Left ventricle myocardium superior (tissue), 1 donor: ENCODE data around the gene GRIN3A. TPM values are rescaled to one million over a fixed set of nuclear protein-coding genes. Genes with fewer than 3 reads are reported as not detected.
"Not testable (repeated sequence)": the region's sequence is repeated elsewhere in the genome, so short reads cannot be mapped to it uniquely, and the experiment has no call there.

Experiments used
- ATAC-seq: fragments of 200-7000 bp; cut with Tn5 transposase; one replicate; pipeline ENCODE4 v1.9.1; 2020; ENCODE audit warnings: mild to moderate bottlenecking, moderate library complexity
- DNase-seq: peaks from one replicate; pipeline ENCODE4 v3.0.0-alpha.2; 2020
- intact Hi-C: fragments of 100-400 bp; cut with micrococcal nuclease; formaldehyde crosslinking; loops from one replicate; pipeline ENCODE4 v1.11.0; 2022
- long read RNA-seq: library from polyadenylated mRNA; unstranded; transcript quantifications from one replicate; pipeline ENCODE4 v2.0.0, GENCODE V29; 2021
- total RNA-seq: library from RNA; stranded (reverse); fragmentation: NEBNext Ultra II Directional; extraction: Animal tissue kit (Norgen Biotek cat#: 25700); gene quantifications from one replicate; pipeline ENCODE4 v1.2.1, GENCODE V29; 2021
- donor health status: DM: no; HTN: yes; CAD: no; lungs with severe emphysema.

The GRIN3A gene
- total RNA-seq, result 0.59 TPM
- long read RNA-seq, partial matches to known transcripts, result 0 of 1 reads
- long read RNA-seq, other reads (novel, unspliced or antisense), result 1 of 1 reads

GRCh38 chr9:101738566-101739183 lies at the start of gene GRIN3A:
Gene GRIN3A, minus strand, starts transcription at chr9:101738647. Its CDS starts 668 bp downstream, at chr9:101737979.
- DNase-seq, result peak; percentile 50
- intact Hi-C loops, result no loop called here

GRCh38 chr9:101787891-101788290 lies 49.4 kb upstream of the GRIN3A start:
- ATAC-seq, result peak; percentile 30
- DNase-seq, result no peak
- intact Hi-C loops, result no loop called here

More at GRCh38 chr9:101738566-101739183, at the start of gene GRIN3A:
- peak; percentile 91 for ATAC-seq

- DNase-seq, result no peak
- no peak for ATAC-seq
- intact Hi-C loops, result no loop called here
Measured at GRCh38 chr9:101778332-101778731, 39.9 kb upstream of the GRIN3A start.

- no peak for DNase-seq
- intact Hi-C loops, result no loop called here
Measured at GRCh38 chr9:101764472-101764871, 26.0 kb upstream of the GRIN3A start.

GRCh38 chr9:101758304-101758930 lies 20.0 kb upstream of the GRIN3A start:
- intact Hi-C loops, result no loop called here
- ATAC-seq (peak; percentile 56), DNase-seq (no peak)

More at GRCh38 chr9:101764472-101764871, 26.0 kb upstream of the GRIN3A start:
- no peak for ATAC-seq

GRCh38 chr9:101753716-101754115 lies 15.3 kb upstream of the GRIN3A start:
- DNase-seq (no peak), ATAC-seq (no peak)
- intact Hi-C loops, result no loop called here

- intact Hi-C loops, result no loop called here
- DNase-seq, result no peak
- no peak for ATAC-seq
Measured at GRCh38 chr9:101751895-101752294, 13.4 kb upstream of the GRIN3A start.

GRCh38 chr9:101739311-101739710 lies 864 bp upstream of the GRIN3A start:
- peak; percentile 18 for ATAC-seq

GRCh38 chr9:101737705-101738565 lies 512 bp downstream of the GRIN3A start:
- intact Hi-C loops, result no loop called here
- ATAC-seq, result peak; percentile 85
- peak; percentile 34 for DNase-seq

More at GRCh38 chr9:101739311-101739710, 864 bp upstream of the GRIN3A start:
- no peak for DNase-seq
- intact Hi-C loops, result no loop called here

- no peak for DNase-seq
Measured at GRCh38 chr9:101737165-101737704, 1.2 kb downstream of the GRIN3A start.

GRCh38 chr9:101736717-101737116 lies 1.7 kb downstream of the GRIN3A start:
- peak; percentile 35 for DNase-seq
- peak; percentile 36 for ATAC-seq
- intact Hi-C loops, result no loop called here

More at GRCh38 chr9:101737165-101737704, 1.2 kb downstream of the GRIN3A start:
- intact Hi-C loops, result no loop called here
- ATAC-seq, result no peak

- no peak for DNase-seq
- intact Hi-C loops, result no loop called here
Measured at GRCh38 chr9:101731429-101731828, 7.0 kb downstream of the GRIN3A start.

GRCh38 chr9:101727612-101728524 lies 10.6 kb downstream of the GRIN3A start:
- no peak for DNase-seq
- intact Hi-C loops, result loop anchor here (5.0 kb wide), 1 partner anchor 126 kb away; no protein-coding TSS in a partner anchor
- ATAC-seq, result no peak

More at GRCh38 chr9:101731429-101731828, 7.0 kb downstream of the GRIN3A start:
- no peak for ATAC-seq

- intact Hi-C loops, ATAC-seq, DNase-seq: not testable (repeated sequence)
Measured at GRCh38 chr9:101724271-101724670, 14.2 kb downstream of the GRIN3A start.

GRCh38 chr9:101718192-101718591 lies 20.3 kb downstream of the GRIN3A start:
- ATAC-seq (no peak), DNase-seq (no peak)
- intact Hi-C loops, result no loop called here

GRCh38 chr9:101716629-101717028 lies 21.8 kb downstream of the GRIN3A start:
- DNase-seq (no peak), ATAC-seq (peak; percentile 79)
- intact Hi-C loops, result no loop called here

GRCh38 chr9:101711330-101711941 lies 27.0 kb downstream of the GRIN3A start:
- intact Hi-C loops, result no loop called here
- no peak for DNase-seq
- no peak for ATAC-seq

- DNase-seq (no peak), ATAC-seq (no peak)
- intact Hi-C loops, result no loop called here
Measured at GRCh38 chr9:101708855-101709254, 29.6 kb downstream of the GRIN3A start.
